Natural killer cell treated with Interleukin-12 subunit alpha and Interleukin-12 subunit beta and Interleukin-15 and Interleukin-18, amount 100 ng/mL, for 72 hours (primary cell): ENCODE data around the gene SELPLG. TPM values are rescaled to one million over a fixed set of nuclear protein-coding genes. Genes with fewer than 3 reads are reported as not detected.

Experiments used
- ATAC-seq, 2 donors: fragments of 150-1000 bp; cut with Tn5 transposase in 1 of 2; sonication (Bioruptor Pico), chemical (Tn5 transposase) in 1 of 2; 2 replicates each; pipeline ENCODE4 v1.10.0; 2021
- DNase-seq: peaks from one replicate; pipeline ENCODE4 v3.0.0; 2022; ENCODE audit warnings: low spot score
- H3K27ac Mint-ChIP-seq, 2 donors: 1 replicate in 1 of 2; 2 replicates in 1 of 2; pipeline ENCODE4 v1.8.0; 2022; ENCODE audit warnings: mixed read lengths in 2 of 2, mild to moderate bottlenecking in 1 of 2, moderate library complexity in 1 of 2
- H3K27me3 Mint-ChIP-seq, 2 donors: 1 replicate in 1 of 2; 2 replicates in 1 of 2; pipeline ENCODE4 v1.8.0; 2022; ENCODE audit warnings: mixed read lengths in 2 of 2
- H3K36me3 Mint-ChIP-seq: one replicate; pipeline ENCODE4 v1.8.0; 2022; ENCODE audit warnings: mixed read lengths
- H3K4me1 Mint-ChIP-seq, 2 donors: 1 replicate in 1 of 2; 2 replicates in 1 of 2; pipeline ENCODE4 v1.8.0; 2022; ENCODE audit warnings: low read depth in 2 of 2, mixed read lengths in 2 of 2, mild to moderate bottlenecking in 1 of 2
- H3K4me3 Mint-ChIP-seq: one replicate; pipeline ENCODE4 v1.8.0; 2022; ENCODE audit warnings: mixed read lengths
- H3K9me3 Mint-ChIP-seq: 2 replicates; pipeline ENCODE4 v1.8.0; 2022; ENCODE audit warnings: mixed read lengths
- total RNA-seq, 2 donors: library from RNA; stranded (reverse); gene quantifications; one replicate each; pipeline ENCODE4 v1.2.3, GENCODE V29; 2022

Gene SELPLG
- total RNA-seq, 2 donors from 2014 or later: 26.5 to 34.6 TPM

DNA sequence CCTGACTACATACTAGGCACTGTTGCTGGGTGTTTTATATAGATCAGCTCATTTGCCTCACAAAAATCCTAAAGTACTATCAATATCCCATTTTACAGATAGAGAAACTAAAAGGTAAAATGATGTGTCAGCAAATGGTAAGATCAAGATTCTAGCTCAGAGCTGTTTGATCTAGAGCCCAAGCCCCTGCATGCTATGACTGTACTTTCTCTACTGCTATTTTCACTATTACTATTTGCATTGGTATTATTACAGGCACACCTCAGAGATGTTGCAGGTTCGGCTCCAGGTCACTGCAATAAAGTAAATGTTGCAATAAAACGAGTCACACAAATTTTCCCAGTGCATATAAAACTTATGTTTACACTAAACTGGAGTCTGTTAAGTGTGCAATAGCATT is 60.4 kb downstream of the SELPLG start:
- Mint-ChIP-seq H3K9me3 (peaks cover 2% of the 10 kb centered on the region), H3K4me3 (peak overlapping the region; percentile 63), H3K36me3 (peaks cover 13% of the 10 kb centered on the region), H3K4me1 (peaks cover 35 to 48% of the 10 kb centered on the region in 2 donors), H3K27ac (peak overlapping the region; percentile 68), H3K27me3 (peaks cover 8% of the 10 kb centered on the region in 2 donors)
- ATAC-seq (peak; percentile 80 to 90), DNase-seq (no peak)

DNA sequence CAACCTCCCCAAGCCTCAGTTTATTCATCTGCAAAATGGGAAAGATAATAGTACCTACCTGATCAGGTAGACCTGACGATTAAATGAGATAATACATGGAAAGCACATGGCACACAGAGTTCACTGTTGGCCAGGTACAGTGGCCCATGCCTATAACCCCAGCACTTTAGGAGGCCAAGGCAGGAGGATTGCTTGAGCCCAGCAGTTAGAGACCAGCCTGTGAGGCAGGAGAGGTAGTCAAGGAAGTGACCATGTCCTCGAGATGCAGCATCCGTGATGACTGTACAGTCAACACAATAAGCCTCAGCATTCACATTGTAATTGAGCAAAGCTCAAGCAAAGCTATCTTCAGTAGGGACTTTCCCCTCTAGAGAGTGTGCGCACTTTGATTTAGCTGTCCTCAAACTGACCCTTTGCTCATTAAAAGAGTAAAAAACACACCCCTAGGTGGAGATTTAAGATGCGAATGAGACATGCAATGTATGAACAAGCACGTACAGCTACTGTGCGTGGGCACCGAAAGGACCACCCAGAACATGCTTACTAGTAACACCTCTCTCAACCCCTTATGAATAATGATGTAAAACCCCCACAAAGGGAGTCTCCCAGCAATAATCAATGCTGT is 61.4 kb downstream of the SELPLG start:
- peak overlapping the region; percentile 68 for H3K27ac Mint-ChIP-seq
- peaks cover 8% of the 10 kb centered on the region in 2 donors for H3K27me3 Mint-ChIP-seq
- DNase-seq (no peak), ATAC-seq (peak; percentile 17 to 26)
- peaks cover 21% of the 10 kb centered on the region for H3K36me3 Mint-ChIP-seq
- peak overlapping the region; percentile 63 for H3K4me3 Mint-ChIP-seq
- H3K9me3 Mint-ChIP-seq: no peaks in the 10 kb centered on the region
- H3K4me1 Mint-ChIP-seq: peaks cover 38 to 53% of the 10 kb centered on the region in 2 donors

Other genes starting within 250 kb of the SELPLG start
- gene FICD, start 118.6 kb downstream of the SELPLG start, total RNA-seq: 10 to 100 TPM; 14.9 to 16.5 TPM
- gene SART3, start 72.7 kb downstream of the SELPLG start, total RNA-seq: 100 to 1,000 TPM; 105 to 127 TPM
- 10 to 100 TPM; 66.1 to 85.3 TPM for gene ISCU, start 71.3 kb downstream of the SELPLG start, total RNA-seq
- not detected for gene TMEM119, start 35.8 kb downstream of the SELPLG start, total RNA-seq
- gene CORO1C, start 97.6 kb upstream of the SELPLG start, total RNA-seq: 10 to 100 TPM; 68.9 to 69.5 TPM
- gene SSH1, start 223.7 kb upstream of the SELPLG start, total RNA-seq: 10 to 100 TPM; 40.5 to 73.9 TPM
- not detected for gene DAO, start 246.2 kb upstream of the SELPLG start, total RNA-seq